ENCODE data around the gene C14orf39.
"Not testable (repeated sequence)": the region's sequence is repeated elsewhere in the genome, so short reads cannot be mapped to it uniquely, and the experiment has no call there.

The C14orf39 gene

GRCh38 chr14:60488175-60488574, 2.3 kb upstream of the C14orf39 start:
- no peak overlapping the region for H3K27ac ChIP-seq
- peak; percentile 74 for TF ChIP-seq CTCF (conservative IDR thresholded peaks at IDR 0.05)

GRCh38 chr14:60487211-60487610, 1.3 kb upstream of the C14orf39 start:
- H3K27ac ChIP-seq: no peak overlapping the region
- TF ChIP-seq CTCF (conservative IDR thresholded peaks at IDR 0.05): no peak

- no peak for TF ChIP-seq CTCF (conservative IDR thresholded peaks at IDR 0.05)
- H3K27ac ChIP-seq: no peak overlapping the region; the same call in 1 of the 2 replicates
These were observed 736 bp downstream of the C14orf39 start for GRCh38 chr14:60485057-60485597.

GRCh38 chr14:60482743-60483142, 3.1 kb downstream of the C14orf39 start:
- no peak overlapping the region for H3K27ac ChIP-seq

GRCh38 chr14:60480248-60480647, 5.6 kb downstream of the C14orf39 start:
- H3K27ac ChIP-seq: not testable (repeated sequence)

More at GRCh38 chr14:60482743-60483142, 3.1 kb downstream of the C14orf39 start:
- TF ChIP-seq CTCF (conservative IDR thresholded peaks at IDR 0.05): no peak

- no peak for TF ChIP-seq CTCF (conservative IDR thresholded peaks at IDR 0.05)
- no peak overlapping the region for H3K27ac ChIP-seq
These were observed 30.0 kb downstream of the C14orf39 start for GRCh38 chr14:60455875-60456274.

- H3K27ac ChIP-seq: peak overlapping the region; percentile 47
- TF ChIP-seq CTCF (conservative IDR thresholded peaks at IDR 0.05): no peak
These were observed 55.6 kb downstream of the C14orf39 start for GRCh38 chr14:60430276-60430675.

- H3K27ac ChIP-seq: no peak overlapping the region
- no peak for TF ChIP-seq CTCF (conservative IDR thresholded peaks at IDR 0.05)
These were observed 65.8 kb downstream of the C14orf39 start for GRCh38 chr14:60420050-60420449.

GRCh38 chr14:60397550-60397949, 88.3 kb downstream of the C14orf39 start:
- not testable (repeated sequence) for H3K27ac ChIP-seq

Measured in VCaP (cell line).